Midbrain (tissue), 1 donor: ENCODE data around the gene CCL23.
"Not testable (repeated sequence)": the region's sequence is repeated elsewhere in the genome, so short reads cannot be mapped to it uniquely, and the experiment has no call there.

Experiments
- DNase-seq: peaks from one replicate; lab custom pipeline; 2025; lab: John Stamatoyannopoulos, UW

The CCL23 gene

GRCh38 chr17:36017799-36018198 lies at the start of gene CCL23:
Gene CCL23, minus strand, starts transcription at chr17:36017972. Its CDS starts 75 bp downstream, at chr17:36017897.
- no peak for DNase-seq

- DNase-seq, result no peak
These were observed 48.7 kb upstream of the CCL23 start for GRCh38 chr17:36066365-36066985.

- no peak for DNase-seq
These were observed 46.2 kb upstream of the CCL23 start, which contains the start of gene CCL18 for GRCh38 chr17:36063786-36064541. Gene CCL18, plus strand, starts transcription at chr17:36064272. Its CDS starts 71 bp downstream, at chr17:36064343.

- no peak for DNase-seq
These were observed 43.0 kb upstream of the CCL23 start for GRCh38 chr17:36060816-36061215.

GRCh38 chr17:36059406-36059805 lies 41.6 kb upstream of the CCL23 start:
- DNase-seq, result no peak

GRCh38 chr17:36057911-36058310 lies 40.1 kb upstream of the CCL23 start:
- no peak for DNase-seq

- DNase-seq, result no peak
These were observed 38.2 kb upstream of the CCL23 start for GRCh38 chr17:36055921-36056520.

- DNase-seq, result no peak
These were observed 37.4 kb upstream of the CCL23 start for GRCh38 chr17:36055171-36055570.

- no peak for DNase-seq
These were observed 31.9 kb upstream of the CCL23 start for GRCh38 chr17:36049643-36050042.

- DNase-seq, result no peak
These were observed 30.3 kb upstream of the CCL23 start for GRCh38 chr17:36048066-36048465.

GRCh38 chr17:36036235-36036634 lies 18.5 kb upstream of the CCL23 start:
- DNase-seq, result no peak

- DNase-seq, result no peak
These were observed 16.4 kb upstream of the CCL23 start for GRCh38 chr17:36034127-36034526.

GRCh38 chr17:36030956-36031355 lies 13.2 kb upstream of the CCL23 start:
- DNase-seq, result no peak

- no peak for DNase-seq
These were observed 10.0 kb upstream of the CCL23 start for GRCh38 chr17:36027761-36028160.

GRCh38 chr17:36024106-36024869 lies 6.5 kb upstream of the CCL23 start:
- DNase-seq, result no peak

GRCh38 chr17:36019423-36019822 lies 1.7 kb upstream of the CCL23 start:
- no peak for DNase-seq

- no peak for DNase-seq
These were observed 1.2 kb downstream of the CCL23 start for GRCh38 chr17:36016555-36016954.

- not testable (repeated sequence) for DNase-seq
These were observed 1.9 kb downstream of the CCL23 start for GRCh38 chr17:36015895-36016294.

- DNase-seq, result no peak
These were observed 2.8 kb downstream of the CCL23 start for GRCh38 chr17:36014946-36015345.

GRCh38 chr17:36011201-36011600 lies 6.6 kb downstream of the CCL23 start:
- DNase-seq, result no peak

GRCh38 chr17:36008998-36009665 lies 8.6 kb downstream of the CCL23 start:
- DNase-seq, result no peak

GRCh38 chr17:36004594-36005108 lies 13.1 kb downstream of the CCL23 start:
- DNase-seq, result no peak
